Neural cell (in vitro differentiated cells): Measurements from ENCODE around the gene LRRC53. TPM values are rescaled to one million over a fixed set of nuclear protein-coding genes. Genes with fewer than 3 reads are reported as not detected.

ENCODE experiments used
- H2AFZ ChIP-seq: fragments of 200-600, 300-800 bp; sonication (generic), shearing (Covaris generic); 2 replicates; pipeline ENCODE4 v1.6.0; 2014; ENCODE audit warnings: low read depth, mild to moderate bottlenecking, antibody characterized with exemption, low read length, moderate library complexity
- H3F3A ChIP-seq: fragments of 200-600 bp; shearing (Covaris generic); 2 replicates; pipeline ENCODE4 v1.6.1; 2016; ENCODE audit warnings: mild to moderate bottlenecking, moderate library complexity, mixed read lengths, antibody characterized with exemption, low read length; ENCODE audit not compliant: insufficient read depth, poor library complexity, severe bottlenecking
- H3K27ac ChIP-seq: fragments of 200-600, 300-800 bp; sonication (generic), shearing (Covaris generic); 2 replicates; pipeline ENCODE4 v1.5.1; 2014; ENCODE audit warnings: mild to moderate bottlenecking, low read length, moderate library complexity
- H3K27me3 ChIP-seq: fragments of 300-800, 200-600 bp; sonication (generic), shearing (Covaris generic); 2 replicates; pipeline ENCODE4 v1.6.0; 2014; ENCODE audit warnings: mild to moderate bottlenecking, low read depth, low read length, moderate library complexity; ENCODE audit not compliant: insufficient read depth
- H3K36me3 ChIP-seq: fragments of 300-800, 200-600 bp; sonication (generic), shearing (Covaris generic); 2 replicates; pipeline ENCODE4 v1.5.1; 2014; ENCODE audit warnings: mild to moderate bottlenecking, antibody characterized with exemption, low read length, moderate library complexity; ENCODE audit not compliant: insufficient read depth
- H3K4me2 ChIP-seq: fragments of 300-800, 200-600 bp; sonication (generic), shearing (Covaris generic); 2 replicates; pipeline ENCODE4 v1.6.0; 2014; ENCODE audit warnings: mild to moderate bottlenecking, low read length
- H3K4me3 ChIP-seq: fragments of 300-800, 200-600 bp; sonication (generic), shearing (Covaris generic); 2 replicates; pipeline ENCODE4 v1.5.1; 2014; ENCODE audit warnings: mild to moderate bottlenecking, low read length, moderate library complexity
- H3K79me2 ChIP-seq: fragments of 200-600 bp; shearing (Covaris generic); replicated peaks from 2 replicates; pipeline ENCODE4 v1.6.0; 2014; ENCODE audit warnings: mild to moderate bottlenecking, low read length, moderate library complexity; ENCODE audit not compliant: insufficient read depth
- H3K9ac ChIP-seq: fragments of 300-800, 200-600 bp; sonication (generic), shearing (Covaris generic); 2 replicates; pipeline ENCODE4 v1.6.1; 2016; ENCODE audit warnings: mild to moderate bottlenecking, low read length, mixed read lengths
- H3K9me2 ChIP-seq: fragments of 200-600 bp; shearing (Covaris generic); 2 replicates; pipeline ENCODE4 v1.6.1; 2016; ENCODE audit warnings: mild to moderate bottlenecking, low read length, mixed read lengths; ENCODE audit not compliant: insufficient read depth
- H3K9me3 ChIP-seq: fragments of 200-600, 300-800 bp; sonication (generic), shearing (Covaris generic); 2 replicates; pipeline ENCODE4 v1.6.1; 2016; ENCODE audit warnings: mild to moderate bottlenecking, mixed run types, low read length, moderate library complexity, mixed read lengths
- H4K20me1 ChIP-seq: fragments of 200-600 bp; shearing (Covaris generic); 2 replicates; pipeline ENCODE4 v1.6.1; 2016; ENCODE audit warnings: mild to moderate bottlenecking, mixed run types; ENCODE audit not compliant: insufficient read depth
- CTCF ChIP-seq: fragments of 450-650 bp; IDR thresholded peaks from 2 replicates; pipeline ENCODE4 v1.5.1; 2014; ENCODE audit warnings: antibody characterized with exemption, mild to moderate bottlenecking, moderate library complexity; ENCODE audit not compliant: poor library complexity, severe bottlenecking
- EP300 ChIP-seq: fragments of 450-650 bp; conservative IDR thresholded peaks from 2 replicates; pipeline ENCODE4 v1.6.1; 2014; ENCODE audit warnings: antibody characterized with exemption, mild to moderate bottlenecking, moderate library complexity; ENCODE audit not compliant: poor library complexity, severe bottlenecking
- EZH2 ChIP-seq: fragments of 200-600, 300-800 bp; shearing (Covaris generic), sonication (generic); IDR thresholded peaks from 2 replicates; pipeline ENCODE4 v1.6.1; 2014; ENCODE audit warnings: antibody characterized with exemption, low read length, borderline replicate concordance, mild to moderate bottlenecking; ENCODE audit not compliant: insufficient read depth, poor library complexity, severe bottlenecking
- MXI1 ChIP-seq: fragments of 450-650 bp; conservative IDR thresholded peaks from 2 replicates; pipeline ENCODE4 v1.6.1; 2014; ENCODE audit warnings: antibody characterized with exemption, mild to moderate bottlenecking; ENCODE audit not compliant: poor library complexity, severe bottlenecking
- POLR2AphosphoS5 ChIP-seq: IDR thresholded peaks from 2 replicates; pipeline ENCODE4 v1.6.1; 2012
- RAD21 ChIP-seq: fragments of 450-650 bp; conservative IDR thresholded peaks from 2 replicates; pipeline ENCODE4 v1.6.1; 2014; ENCODE audit warnings: antibody characterized with exemption, mild to moderate bottlenecking, moderate library complexity
- REST ChIP-seq: IDR thresholded peaks from 2 replicates; pipeline ENCODE4 v1.6.1; 2012; ENCODE audit warnings: borderline replicate concordance
- SMC3 ChIP-seq: fragments of 450-650 bp; conservative IDR thresholded peaks from 2 replicates; pipeline ENCODE4 v1.6.1; 2014; ENCODE audit warnings: antibody characterized with exemption, mild to moderate bottlenecking, moderate library complexity; ENCODE audit not compliant: poor library complexity
- TAF1 ChIP-seq: IDR thresholded peaks from 2 replicates; pipeline ENCODE4 v1.6.1; 2012; ENCODE audit warnings: low read depth
- polyA plus RNA-seq: library from polyadenylated mRNA; depleted of rRNA; stranded (reverse); fragments of >200 nt; gene quantifications from 2 replicates; pipeline ENCODE4 v1.2.3, GENCODE V29; 2014

Gene LRRC53
- polyA plus RNA-seq, 1 donor from 2014 or later, result not detected

GRCh38 chr1:74526708-74527107, 14.3 kb upstream of the LRRC53 start:
- no peaks in the 10 kb centered on the region for H4K20me1 ChIP-seq
- no peaks in the 10 kb centered on the region for H3K9me2 ChIP-seq
- H3K27ac ChIP-seq, result no peak overlapping the region
- no peak overlapping the region for H3K9ac ChIP-seq
- no peaks in the 10 kb centered on the region for H3K9me3 ChIP-seq
- no peaks in the 10 kb centered on the region for H3K36me3 ChIP-seq
- no peaks in the 10 kb centered on the region for H3F3A ChIP-seq
- no peaks in the 10 kb centered on the region for H3K79me2 ChIP-seq
- no peak overlapping the region for H2AFZ ChIP-seq
- H3K4me2 ChIP-seq, result no peak overlapping the region
- no peak for TF ChIP-seq RAD21
- TF ChIP-seq MXI1, result no peak
- no peak for TF ChIP-seq SMC3
- TF ChIP-seq EZH2, result no peak
- TF ChIP-seq EP300, result no peak
- TF ChIP-seq CTCF, result no peak
- TF ChIP-seq TAF1, result no peak
- no peak for TF ChIP-seq REST
- no peak for TF ChIP-seq POLR2AphosphoS5
- H3K4me3 ChIP-seq, result no peak overlapping the region
- no peaks in the 10 kb centered on the region for H3K27me3 ChIP-seq

GRCh38 chr1:74523873-74524480, 11.6 kb upstream of the LRRC53 start:
- no peak overlapping the region for H3K4me2 ChIP-seq
- no peaks in the 10 kb centered on the region for H3K9me2 ChIP-seq
- H2AFZ ChIP-seq, result no peak overlapping the region
- no peaks in the 10 kb centered on the region for H4K20me1 ChIP-seq
- H3F3A ChIP-seq, result no peaks in the 10 kb centered on the region
- H3K4me3 ChIP-seq, result no peak overlapping the region
- no peak overlapping the region for H3K9ac ChIP-seq
- no peaks in the 10 kb centered on the region for H3K79me2 ChIP-seq
- H3K9me3 ChIP-seq, result no peaks in the 10 kb centered on the region
- TF ChIP-seq SMC3 (no peak), CTCF (no peak), MXI1 (no peak), EP300 (no peak), REST (no peak), POLR2AphosphoS5 (no peak), TAF1 (no peak), EZH2 (no peak), RAD21 (no peak)
- no peak overlapping the region for H3K27ac ChIP-seq
- no peaks in the 10 kb centered on the region for H3K36me3 ChIP-seq
- H3K27me3 ChIP-seq, result no peaks in the 10 kb centered on the region
